HG03095 (cell line): ENCODE results near the gene LARP1.
"Not testable (repeated sequence)": the region's sequence is repeated elsewhere in the genome, so short reads cannot be mapped to it uniquely, and the experiment has no call there.

Experiments used
- ATAC-seq: cut with Tn5 transposase; IDR thresholded peaks from one replicate; pipeline ENCODE4 v1.9.1; 2021; ENCODE audit warnings: moderate library complexity; ENCODE audit not compliant: unreplicated experiment

The LARP1 gene

GRCh38 chr5:154820383-154820782, 65.2 kb downstream of the LARP1 start:
- no peak for ATAC-seq

- ATAC-seq: not testable (repeated sequence)
Observed at GRCh38 chr5:154822896-154823295, 67.7 kb downstream of the LARP1 start.

- no peak for ATAC-seq
Observed at GRCh38 chr5:154823605-154824004, 68.4 kb downstream of the LARP1 start.

GRCh38 chr5:154824070-154824469, 68.9 kb downstream of the LARP1 start:
- ATAC-seq: no peak

GRCh38 chr5:154829181-154829588, 74.0 kb downstream of the LARP1 start:
- no peak for ATAC-seq

GRCh38 chr5:154829589-154830218, 74.5 kb downstream of the LARP1 start:
- ATAC-seq: no peak

GRCh38 chr5:154830219-154830595, 75.0 kb downstream of the LARP1 start:
- ATAC-seq: no peak

GRCh38 chr5:154830596-154830995, 75.4 kb downstream of the LARP1 start:
- ATAC-seq: no peak

GRCh38 chr5:154831451-154831850, 76.3 kb downstream of the LARP1 start:
- no peak for ATAC-seq

- not testable (repeated sequence) for ATAC-seq
Observed at GRCh38 chr5:154832804-154833203, 77.6 kb downstream of the LARP1 start.

GRCh38 chr5:154834053-154834452, 78.9 kb downstream of the LARP1 start:
- ATAC-seq: no peak

- ATAC-seq: not testable (repeated sequence)
Observed at GRCh38 chr5:154835701-154836052, 80.5 kb downstream of the LARP1 start.

GRCh38 chr5:154836225-154836624, 81.0 kb downstream of the LARP1 start:
- no peak for ATAC-seq

- ATAC-seq: no peak
Observed at GRCh38 chr5:154837009-154837901, 82.1 kb downstream of the LARP1 start.

GRCh38 chr5:154840435-154841272, 85.5 kb downstream of the LARP1 start:
- ATAC-seq: no peak

- ATAC-seq: no peak
Observed at GRCh38 chr5:154841273-154841661, 86.1 kb downstream of the LARP1 start.

GRCh38 chr5:154842689-154843530, 87.7 kb downstream of the LARP1 start:
- ATAC-seq: no peak

- no peak for ATAC-seq
Observed at GRCh38 chr5:154844809-154845208, 89.6 kb downstream of the LARP1 start.

GRCh38 chr5:154849264-154849785, 94.1 kb downstream of the LARP1 start:
- ATAC-seq: no peak

- no peak for ATAC-seq
Observed at GRCh38 chr5:154849791-154850201, 94.6 kb downstream of the LARP1 start.
